Measurements from ENCODE around the gene GOLGA8A.
"Not testable (repeated sequence)": the region's sequence is repeated elsewhere in the genome, so short reads cannot be mapped to it uniquely, and the experiment has no call there.

The GOLGA8A gene, protein sequence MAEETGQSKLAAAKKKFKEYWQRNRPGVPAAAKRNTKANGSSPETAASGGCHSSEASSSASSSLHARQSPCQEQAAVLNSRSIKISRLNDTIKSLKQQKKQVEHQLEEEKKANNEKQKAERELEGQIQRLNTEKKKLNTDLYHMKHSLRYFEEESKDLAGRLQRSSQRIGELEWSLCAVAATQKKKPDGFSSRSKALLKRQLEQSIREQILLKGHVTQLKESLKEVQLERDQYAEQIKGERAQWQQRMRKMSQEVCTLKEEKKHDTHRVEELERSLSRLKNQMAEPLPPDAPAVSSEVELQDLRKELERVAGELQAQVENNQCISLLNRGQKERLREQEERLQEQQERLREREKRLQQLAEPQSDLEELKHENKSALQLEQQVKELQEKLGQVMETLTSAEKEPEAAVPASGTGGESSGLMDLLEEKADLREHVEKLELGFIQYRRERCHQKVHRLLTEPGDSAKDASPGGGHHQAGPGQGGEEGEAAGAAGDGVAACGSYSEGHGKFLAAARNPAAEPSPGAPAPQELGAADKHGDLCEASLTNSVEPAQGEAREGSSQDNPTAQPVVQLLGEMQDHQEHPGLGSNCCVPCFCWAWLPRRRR

DNA sequence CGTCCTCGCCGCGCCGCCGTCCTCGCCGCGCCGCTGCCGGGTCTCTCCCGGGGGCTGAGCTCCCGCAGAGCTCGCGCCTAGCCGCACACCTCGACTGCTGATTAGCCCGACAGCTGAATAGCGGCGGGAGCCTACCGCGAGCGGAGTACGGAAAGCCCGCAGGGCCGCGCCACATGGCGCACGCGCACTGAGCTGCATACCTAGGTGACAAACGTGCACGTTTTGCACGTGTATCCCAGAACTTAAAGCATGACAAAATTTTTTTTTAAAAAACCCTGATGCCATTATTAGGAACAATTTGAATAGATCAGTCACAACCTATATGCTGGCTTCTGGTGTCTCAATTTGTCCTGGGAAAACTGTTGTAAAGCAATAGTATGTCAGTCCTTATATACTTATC is at the start of gene GOLGA8A:
Gene GOLGA8A (minus strand): TSS at position 122 of the 400 bp plus-strand sequence. CDS start 48,117 bp downstream, outside the sequence.
- peak; percentile 85 for DNase-seq (ENCODE audit: low spot score)

DNA sequence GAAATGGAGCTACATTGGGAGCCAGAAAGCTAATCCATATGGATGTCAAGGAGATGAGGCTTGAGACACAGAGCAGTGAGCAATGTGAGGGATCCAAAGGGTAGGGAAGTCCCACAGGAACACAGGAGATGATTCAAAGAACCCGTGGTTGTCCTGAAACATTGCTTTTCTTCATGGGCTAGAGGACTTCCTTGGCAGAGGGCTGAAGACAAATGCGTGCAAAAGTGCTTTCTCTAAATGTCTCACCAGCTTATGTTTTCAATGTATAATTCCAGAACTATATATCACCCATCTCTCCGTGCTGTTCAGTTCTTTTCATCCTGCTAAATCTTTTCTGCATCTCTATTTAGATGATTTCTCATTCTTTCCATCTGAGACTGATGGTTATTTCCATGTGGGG is 46.0 kb upstream of the GOLGA8A start:
- DNase-seq (ENCODE audit: low spot score) = no peak

DNA sequence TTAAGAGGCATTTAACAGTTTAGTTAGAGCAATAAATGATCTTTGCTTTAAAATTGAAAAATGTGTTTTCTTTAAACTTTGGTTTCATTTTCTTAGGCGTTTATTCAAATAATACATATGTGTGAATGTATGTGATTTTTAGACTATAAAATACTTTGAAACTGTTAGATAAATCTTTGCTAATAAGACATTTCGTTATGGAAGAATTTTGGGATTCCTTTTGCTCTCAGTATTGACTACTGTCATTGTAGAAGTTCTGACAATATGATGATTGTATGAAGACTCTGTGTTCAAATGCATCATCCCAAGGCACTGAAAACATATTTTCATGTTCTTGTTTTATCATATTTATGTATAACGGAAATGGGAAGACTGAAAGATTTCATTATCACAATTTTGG is 43.8 kb upstream of the GOLGA8A start:
- no peak for DNase-seq (ENCODE audit: low spot score)

DNA sequence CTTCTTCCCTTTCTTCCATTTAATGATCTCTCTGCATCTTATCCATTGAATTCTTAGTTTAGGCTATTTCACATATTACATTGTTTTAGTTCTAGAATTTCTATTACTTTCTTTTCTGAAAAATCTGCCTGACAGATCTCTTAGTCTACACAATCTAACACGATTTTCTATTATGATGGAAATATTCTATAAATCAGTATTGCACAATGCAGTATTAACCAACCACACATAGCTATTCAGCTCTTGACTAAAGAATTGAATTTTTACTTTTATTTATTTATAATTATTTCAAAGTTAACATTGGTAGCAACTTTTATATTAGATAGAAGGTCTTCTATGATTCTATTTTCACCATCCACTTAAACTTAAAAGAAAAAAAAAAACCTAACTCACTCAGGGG is 36.2 kb upstream of the GOLGA8A start:
- DNase-seq (ENCODE audit: low spot score) = no peak

- DNase-seq (ENCODE audit: low spot score) = no peak
Measured at GRCh38 chr15:34472947-34473346, 35.3 kb upstream of the GOLGA8A start.

DNA sequence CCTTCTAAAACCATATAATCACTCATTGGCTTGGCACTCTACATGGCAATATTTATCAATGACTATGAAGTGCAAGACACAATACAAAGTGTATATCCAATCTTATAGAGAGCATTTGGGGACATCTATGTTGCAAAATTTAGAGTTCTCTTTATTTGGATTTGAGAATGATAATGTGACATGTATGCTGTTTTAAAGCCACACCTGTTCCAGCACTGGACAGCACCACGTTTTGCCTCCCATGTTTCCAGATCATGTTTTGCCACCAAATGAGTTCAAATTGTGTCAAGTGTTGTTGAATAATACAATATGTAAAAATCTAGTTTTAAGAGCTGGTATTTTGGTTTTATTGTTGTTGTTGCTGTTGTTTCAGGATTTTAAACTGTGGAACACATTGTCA is 33.3 kb upstream of the GOLGA8A start:
- no peak for DNase-seq (ENCODE audit: low spot score)

DNA sequence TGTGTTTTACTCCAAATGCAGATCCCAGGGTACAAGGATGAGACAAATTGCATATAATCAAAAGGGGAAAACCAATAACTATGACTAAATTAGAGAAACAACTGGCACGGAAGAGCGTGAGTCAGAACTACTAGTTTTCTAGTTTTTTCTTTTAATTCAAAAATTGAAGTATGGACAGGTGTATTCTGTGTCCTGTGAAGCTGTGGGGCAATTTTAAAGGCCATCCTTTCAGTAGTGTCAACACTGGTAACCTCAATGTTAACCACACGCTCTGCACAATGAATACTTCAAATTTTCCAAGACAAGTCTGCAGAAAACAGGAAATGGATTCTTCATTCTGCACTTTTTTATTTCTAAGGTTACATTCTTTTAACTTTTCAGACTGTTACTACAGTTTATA is 32.5 kb upstream of the GOLGA8A start:
- no peak for DNase-seq (ENCODE audit: low spot score)

DNA sequence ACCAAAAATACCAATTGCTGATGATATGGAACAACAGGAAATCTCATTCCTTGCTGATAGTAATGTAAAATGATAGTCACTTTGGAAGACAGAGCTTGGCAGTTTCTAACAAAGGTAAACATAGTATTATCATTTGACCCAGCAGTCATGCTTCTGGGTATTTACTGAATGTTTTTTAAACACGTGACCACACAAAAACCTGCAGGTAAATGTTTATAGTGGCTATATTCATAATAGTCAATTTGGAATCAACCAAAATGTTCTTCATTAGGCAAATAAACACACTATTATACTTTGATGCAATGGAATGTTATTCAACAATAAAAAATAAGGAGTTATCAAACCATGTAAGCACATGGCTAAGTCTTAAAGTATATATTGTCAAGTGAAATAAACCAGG is 24.1 kb upstream of the GOLGA8A start:
- no peak for DNase-seq (ENCODE audit: low spot score)

GRCh38 chr15:34460451-34460850 is 22.8 kb upstream of the GOLGA8A start:
- no peak for DNase-seq (ENCODE audit: low spot score)

GRCh38 chr15:34456658-34457057 is 19.1 kb upstream of the GOLGA8A start:
- no peak for DNase-seq (ENCODE audit: low spot score)

GRCh38 chr15:34442891-34443290 is 5.3 kb upstream of the GOLGA8A start:
- no peak for DNase-seq (ENCODE audit: low spot score)

- DNase-seq (ENCODE audit: low spot score) = no peak
Measured at GRCh38 chr15:34439878-34440277, 2.3 kb upstream of the GOLGA8A start.

DNA sequence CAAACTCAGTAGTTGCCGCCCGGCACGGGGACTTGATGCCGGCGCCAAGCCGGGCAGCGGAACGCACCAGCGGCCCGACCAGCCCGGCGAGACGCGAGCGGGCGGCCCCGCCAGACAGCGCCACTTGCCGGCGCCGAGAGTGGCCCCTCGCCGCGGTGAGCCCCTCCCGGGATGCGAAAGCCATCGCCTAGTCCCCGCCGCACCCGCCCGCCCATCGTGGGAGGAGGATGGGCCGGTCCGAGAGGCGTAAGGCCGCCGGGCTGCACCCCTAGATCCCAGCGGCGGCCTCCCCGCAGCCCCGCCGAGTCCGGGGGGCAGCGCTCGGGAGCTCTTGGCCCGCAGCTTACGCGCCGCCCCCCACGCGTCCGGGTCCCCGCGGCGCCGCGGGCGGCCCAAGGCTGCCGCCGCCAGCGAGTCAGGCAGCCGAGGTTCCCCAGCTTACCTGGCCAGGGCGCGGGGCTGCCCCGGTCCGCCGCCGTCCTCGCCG is 609 bp downstream of the GOLGA8A start:
- DNase-seq (ENCODE audit: low spot score) = peak; percentile 35

GRCh38 chr15:34436126-34436955 is 1.3 kb downstream of the GOLGA8A start:
- peak; percentile 26 for DNase-seq (ENCODE audit: low spot score)

GRCh38 chr15:34435658-34436057 is 1.9 kb downstream of the GOLGA8A start:
- DNase-seq (ENCODE audit: low spot score) = no peak

GRCh38 chr15:34434627-34435305 is 2.8 kb downstream of the GOLGA8A start:
- no peak for DNase-seq (ENCODE audit: low spot score)

- DNase-seq (ENCODE audit: low spot score) = not testable (repeated sequence)
Measured at GRCh38 chr15:34433956-34434626, 3.5 kb downstream of the GOLGA8A start.

- not testable (repeated sequence) for DNase-seq (ENCODE audit: low spot score)
Measured at GRCh38 chr15:34430642-34431041, 7.0 kb downstream of the GOLGA8A start.

DNA sequence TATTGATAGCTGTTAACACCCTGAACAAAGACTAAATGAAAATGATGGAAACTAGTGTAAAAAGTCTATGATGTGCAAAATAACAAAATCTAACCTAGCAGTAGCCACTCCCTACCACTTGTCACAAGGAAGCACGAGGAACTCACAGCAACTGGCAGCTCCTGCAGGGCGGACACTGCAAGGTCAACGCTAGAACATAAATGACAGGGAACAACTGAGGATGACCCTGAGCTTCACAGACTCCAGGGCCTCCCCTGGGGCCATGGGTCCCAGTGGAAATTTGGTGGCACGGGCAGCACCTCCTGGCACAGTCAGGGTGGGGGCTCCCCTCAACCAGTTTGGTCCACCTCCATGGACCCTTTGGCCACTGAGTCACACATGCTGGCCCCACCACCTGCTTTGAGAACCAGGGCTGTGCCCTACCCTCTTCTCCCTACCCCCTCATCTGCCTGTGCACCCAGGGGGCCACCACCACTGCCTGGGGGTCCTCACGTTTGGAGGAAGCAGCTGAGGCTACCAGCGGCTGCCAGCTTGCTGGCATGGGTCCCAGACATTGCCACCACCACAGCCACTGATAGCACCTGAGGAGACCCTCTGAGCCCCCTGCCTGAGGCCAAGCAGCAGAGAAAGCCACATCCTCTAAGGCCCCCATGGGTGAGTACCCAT is 14.1 kb downstream of the GOLGA8A start:
- not testable (repeated sequence) for DNase-seq (ENCODE audit: low spot score)

DNA sequence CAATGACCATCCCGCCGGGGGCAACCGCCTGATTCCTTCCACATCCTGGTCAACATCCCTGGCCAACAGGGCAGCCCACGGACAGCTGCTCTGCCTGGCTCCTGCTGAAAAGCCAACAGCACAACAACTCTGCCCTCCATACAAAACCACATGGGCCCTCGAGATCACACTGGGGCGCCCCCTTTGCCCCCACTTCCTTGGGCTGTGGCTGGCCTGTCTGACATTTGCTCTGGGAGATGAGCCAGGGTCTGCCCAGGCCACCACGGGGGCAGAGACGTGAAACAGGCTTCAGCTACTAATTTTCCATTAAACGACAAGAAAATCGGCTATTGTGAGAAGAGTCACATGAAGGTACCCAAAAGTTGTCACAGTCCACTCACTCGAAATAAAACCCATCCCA is 16.7 kb downstream of the GOLGA8A start:
- not testable (repeated sequence) for DNase-seq (ENCODE audit: low spot score)

DNA sequence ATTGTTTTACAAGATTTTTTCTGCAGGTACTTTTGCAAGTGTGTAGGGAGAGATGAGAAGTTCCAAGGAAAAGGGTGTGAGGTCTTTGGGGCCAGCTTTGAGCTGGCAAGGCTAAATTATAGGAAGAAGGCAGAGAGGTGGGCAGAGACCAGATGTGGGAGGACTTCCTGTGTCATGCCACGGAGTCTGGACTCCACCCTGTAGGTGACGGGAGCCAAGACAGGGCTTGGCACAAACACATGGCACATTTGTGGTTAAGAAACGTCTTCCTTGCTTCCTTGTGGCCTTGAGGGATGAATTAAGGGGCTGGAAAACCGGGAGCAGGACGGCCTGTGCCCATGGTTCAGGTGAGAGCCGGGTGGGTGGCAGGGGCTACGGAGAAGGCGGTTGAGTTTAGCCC is 19.2 kb downstream of the GOLGA8A start:
- DNase-seq (ENCODE audit: low spot score) = not testable (repeated sequence)

Measured in RKO (cell line).